Measurements from ENCODE around the gene AUTS2.

The AUTS2 gene

GRCh38 chr7:69676247-69676646, 78.0 kb downstream of the AUTS2 start:
- no peaks in the 10 kb centered on the region for H3F3A ChIP-seq (ENCODE audit: insufficient read depth)
- no peak overlapping the region for H3K4me3 ChIP-seq (ENCODE audit: insufficient read depth, low read length, poor library complexity, severe bottlenecking)
- peaks cover 20% of the 10 kb centered on the region for H4K20me1 ChIP-seq (ENCODE audit: low read depth, low read length)
- H3K27me3 ChIP-seq (ENCODE audit: low read length): no peaks in the 10 kb centered on the region
- no peaks in the 10 kb centered on the region for H3K9me2 ChIP-seq (replicated peaks; ENCODE audit: insufficient read depth, low read length)
- H3K4me2 ChIP-seq (ENCODE audit: low read depth, low read length, poor library complexity, severe bottlenecking): no peak overlapping the region
- H3K79me2 ChIP-seq (ENCODE audit: insufficient read depth, low read length): peaks cover 70% of the 10 kb centered on the region
- no peak overlapping the region for H3K27ac ChIP-seq (ENCODE audit: low read depth, low read length)
- H3K9me3 ChIP-seq (ENCODE audit: insufficient read depth, low read length): no peaks in the 10 kb centered on the region
- H3K9ac ChIP-seq (ENCODE audit: low read length): no peak overlapping the region
- H2AFZ ChIP-seq (ENCODE audit: low read depth, low read length, severe bottlenecking): no peak overlapping the region
- no peaks in the 10 kb centered on the region for H3K36me3 ChIP-seq (ENCODE audit: low read length)
- TF ChIP-seq EZH2phosphoT487 (conservative IDR thresholded peaks at IDR 0.05; ENCODE audit: low read length): no peak
- no peak for TF ChIP-seq CTCF (IDR thresholded peaks at IDR 0.05; ENCODE audit: insufficient read depth, low read length, poor library complexity, severe bottlenecking)

- Histone ChIP-seq H3K79me2 (ENCODE audit: insufficient read depth, low read length) (peaks cover 78% of the 10 kb centered on the region), H3F3A (ENCODE audit: insufficient read depth) (no peaks in the 10 kb centered on the region), H3K27me3 (ENCODE audit: low read length) (no peaks in the 10 kb centered on the region), H3K36me3 (ENCODE audit: low read length) (no peaks in the 10 kb centered on the region), H3K4me3 (ENCODE audit: insufficient read depth, low read length, poor library complexity, severe bottlenecking) (no peak overlapping the region), H3K9me2 (replicated peaks; ENCODE audit: insufficient read depth, low read length) (no peaks in the 10 kb centered on the region), H4K20me1 (ENCODE audit: low read depth, low read length) (peaks cover 20% of the 10 kb centered on the region), H3K9me3 (ENCODE audit: insufficient read depth, low read length) (no peaks in the 10 kb centered on the region), H3K9ac (ENCODE audit: low read length) (no peak overlapping the region), H3K4me2 (ENCODE audit: low read depth, low read length, poor library complexity, severe bottlenecking) (no peak overlapping the region), H3K27ac (ENCODE audit: low read depth, low read length) (no peak overlapping the region), H2AFZ (ENCODE audit: low read depth, low read length, severe bottlenecking) (no peak overlapping the region)
- TF ChIP-seq EZH2phosphoT487 (conservative IDR thresholded peaks at IDR 0.05; ENCODE audit: low read length) (no peak), CTCF (IDR thresholded peaks at IDR 0.05; ENCODE audit: insufficient read depth, low read length, poor library complexity, severe bottlenecking) (peak; percentile 63)
Observed at GRCh38 chr7:69677054-69677852, 79.0 kb downstream of the AUTS2 start.

GRCh38 chr7:69677881-69678493, 79.7 kb downstream of the AUTS2 start:
- H3K4me2 ChIP-seq (ENCODE audit: low read depth, low read length, poor library complexity, severe bottlenecking): no peak overlapping the region
- H3K9me2 ChIP-seq (replicated peaks; ENCODE audit: insufficient read depth, low read length): no peaks in the 10 kb centered on the region
- H2AFZ ChIP-seq (ENCODE audit: low read depth, low read length, severe bottlenecking): no peak overlapping the region
- H4K20me1 ChIP-seq (ENCODE audit: low read depth, low read length): peaks cover 20% of the 10 kb centered on the region
- H3K9me3 ChIP-seq (ENCODE audit: insufficient read depth, low read length): no peaks in the 10 kb centered on the region
- H3K27me3 ChIP-seq (ENCODE audit: low read length): no peaks in the 10 kb centered on the region
- no peaks in the 10 kb centered on the region for H3F3A ChIP-seq (ENCODE audit: insufficient read depth)
- no peaks in the 10 kb centered on the region for H3K36me3 ChIP-seq (ENCODE audit: low read length)
- H3K27ac ChIP-seq (ENCODE audit: low read depth, low read length): no peak overlapping the region
- H3K9ac ChIP-seq (ENCODE audit: low read length): no peak overlapping the region
- H3K4me3 ChIP-seq (ENCODE audit: insufficient read depth, low read length, poor library complexity, severe bottlenecking): no peak overlapping the region
- TF ChIP-seq EZH2phosphoT487 (conservative IDR thresholded peaks at IDR 0.05; ENCODE audit: low read length): no peak
- peaks cover 81% of the 10 kb centered on the region for H3K79me2 ChIP-seq (ENCODE audit: insufficient read depth, low read length)

Data from SU-DHL-6 (cell line).